Left kidney (tissue), 2 donors: ENCODE measurements around the gene METTL13. TPM values are rescaled to one million over a fixed set of nuclear protein-coding genes. Genes with fewer than 3 reads are reported as not detected.
"Not testable (repeated sequence)": the region's sequence is repeated elsewhere in the genome, so short reads cannot be mapped to it uniquely, and the experiment has no call there.

Experiments used
- DNase-seq: peaks from one replicate; pipeline ENCODE4 v3.0.0-alpha.2; 2013
- polyA plus RNA-seq: library from polyadenylated mRNA; unstranded; fragments of 120-200 nt; gene quantifications from one replicate; pipeline ENCODE4 v1.2.1, GENCODE V29; 2013; ENCODE audit not compliant: insufficient read length

METTL13 gene
- polyA plus RNA-seq, 1 donor: 35.3 TPM

- no peak for DNase-seq
Measured at GRCh38 chr1:171763764-171764163, 17.7 kb upstream of the METTL13 start.

GRCh38 chr1:171769171-171769570 is 12.3 kb upstream of the METTL13 start:
- no peak for DNase-seq

- no peak for DNase-seq
Measured at GRCh38 chr1:171769754-171770153, 11.7 kb upstream of the METTL13 start.

- DNase-seq: no peak
Measured at GRCh38 chr1:171772312-171772711, 9.1 kb upstream of the METTL13 start.

GRCh38 chr1:171780583-171781175 is 781 bp upstream of the METTL13 start:
- DNase-seq: no peak

- DNase-seq: no peak
Measured at GRCh38 chr1:171783816-171784530, 2.5 kb downstream of the METTL13 start.

DNA sequence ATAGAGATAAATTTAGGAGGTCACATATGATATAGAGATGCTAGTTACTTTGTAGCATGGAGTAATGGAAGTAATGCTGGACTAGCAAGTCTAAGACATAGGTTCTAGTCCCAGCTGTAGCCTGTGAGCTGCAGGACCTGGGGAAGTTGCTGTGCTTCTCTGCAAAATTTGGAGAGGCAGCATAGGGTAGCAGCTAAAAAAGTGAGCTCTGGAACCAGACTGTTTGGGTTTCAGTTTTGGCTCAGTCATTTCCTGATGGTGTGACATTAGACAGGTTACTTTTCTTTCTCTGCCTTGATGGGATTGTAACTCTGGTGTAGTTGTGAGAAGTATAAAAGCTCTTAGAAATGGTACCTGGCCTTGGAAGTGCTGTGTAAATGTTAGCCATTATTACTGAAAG is 3.3 kb downstream of the METTL13 start:
- DNase-seq: no peak

GRCh38 chr1:171785766-171786165 is 4.3 kb downstream of the METTL13 start:
- no peak for DNase-seq

GRCh38 chr1:171786534-171786933 is 5.1 kb downstream of the METTL13 start:
- DNase-seq: no peak

- no peak for DNase-seq
Measured at GRCh38 chr1:171787686-171788480, 6.4 kb downstream of the METTL13 start.

GRCh38 chr1:171788696-171789095 is 7.2 kb downstream of the METTL13 start:
- no peak for DNase-seq

DNA sequence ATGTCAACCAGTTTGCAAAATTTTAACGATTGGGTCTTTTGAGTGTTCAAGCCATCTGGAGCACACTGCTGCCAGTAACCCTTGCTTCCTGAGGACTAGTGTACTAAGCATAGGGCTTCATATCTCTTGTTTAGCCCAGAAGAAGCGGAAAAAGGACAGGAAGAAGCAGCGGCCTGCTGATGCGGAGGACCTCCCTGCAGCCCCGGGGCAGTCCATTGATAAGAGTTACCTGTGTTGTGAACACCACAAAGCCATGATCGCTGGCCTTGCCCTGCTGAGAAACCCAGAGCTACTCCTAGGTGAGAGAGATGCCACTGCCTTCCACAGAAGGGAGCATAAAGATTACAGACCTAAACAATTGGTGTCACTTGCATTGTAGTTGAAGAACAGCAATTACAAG is 8.9 kb downstream of the METTL13 start:
- DNase-seq: no peak

GRCh38 chr1:171792656-171793369 is 11.4 kb downstream of the METTL13 start:
- DNase-seq: no peak

- DNase-seq: no peak
Measured at GRCh38 chr1:171793636-171794035, 12.2 kb downstream of the METTL13 start.

DNA sequence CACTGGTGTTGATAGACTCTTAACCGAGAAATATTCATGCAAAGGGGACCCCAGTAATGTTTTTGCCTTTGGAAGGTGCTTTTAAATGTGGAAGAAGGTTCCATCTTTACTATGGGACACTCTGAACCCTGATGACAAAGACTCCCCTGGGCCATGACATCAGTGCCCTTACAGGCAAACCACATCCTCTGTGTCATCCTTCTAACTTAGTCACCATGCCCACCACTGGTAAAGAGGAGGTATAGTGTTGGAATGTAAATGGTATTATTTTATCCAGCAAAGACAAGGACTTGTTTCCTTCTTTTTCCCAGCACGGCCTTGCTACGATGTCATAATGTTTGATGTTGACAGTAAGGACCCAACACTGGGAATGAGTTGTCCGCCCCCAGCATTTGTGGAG is 12.6 kb downstream of the METTL13 start:
- no peak for DNase-seq

DNA sequence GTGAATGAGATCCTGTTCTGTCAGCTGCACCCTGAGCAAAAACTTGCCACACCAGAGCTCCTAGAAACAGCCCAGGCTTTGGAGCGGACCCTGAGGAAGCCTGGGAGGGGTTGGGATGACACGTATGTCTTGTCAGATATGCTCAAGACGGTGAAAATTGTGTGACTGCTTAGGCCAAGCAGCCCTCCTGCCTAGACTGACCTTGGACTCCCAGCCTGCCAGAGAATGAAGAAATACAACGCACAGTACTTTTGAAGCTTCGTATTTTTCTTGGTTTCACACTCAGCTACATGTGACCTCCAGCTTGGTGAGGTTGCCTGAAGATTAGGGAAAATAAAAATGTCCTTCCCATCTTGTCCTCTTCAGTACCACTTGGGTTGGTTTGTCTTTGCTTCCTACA is 15.1 kb downstream of the METTL13 start:
- no peak for DNase-seq

DNA sequence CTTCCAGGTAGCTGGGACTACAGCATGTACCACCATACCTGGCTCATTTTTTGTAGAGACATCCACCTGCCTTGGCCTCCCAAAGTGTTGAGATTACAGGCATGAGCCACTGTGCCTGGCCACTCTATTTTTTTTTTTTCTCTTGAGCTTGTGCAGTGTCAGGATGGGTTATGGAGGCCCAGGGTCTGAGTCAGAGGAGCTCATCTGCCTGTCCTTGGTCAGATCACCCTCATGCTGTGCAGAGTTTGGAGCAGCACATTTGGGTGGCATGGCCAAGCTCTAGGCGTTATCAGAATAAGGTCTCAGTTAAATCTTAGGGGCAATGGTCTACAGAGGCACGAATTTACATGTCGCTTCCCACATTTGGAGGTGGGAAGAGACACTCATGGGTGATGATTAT is 16.9 kb downstream of the METTL13 start:
- DNase-seq: no peak

- no peak for DNase-seq
Measured at GRCh38 chr1:171798765-171799164, 17.3 kb downstream of the METTL13 start.

- no peak for DNase-seq
Measured at GRCh38 chr1:171799166-171799565, 17.7 kb downstream of the METTL13 start.

GRCh38 chr1:171799698-171800097 is 18.2 kb downstream of the METTL13 start:
- DNase-seq: not testable (repeated sequence)

- no peak for DNase-seq
Measured at GRCh38 chr1:171800342-171800741, 18.9 kb downstream of the METTL13 start.

- no peak for DNase-seq
Measured at GRCh38 chr1:171800851-171801250, 19.4 kb downstream of the METTL13 start.

DNA sequence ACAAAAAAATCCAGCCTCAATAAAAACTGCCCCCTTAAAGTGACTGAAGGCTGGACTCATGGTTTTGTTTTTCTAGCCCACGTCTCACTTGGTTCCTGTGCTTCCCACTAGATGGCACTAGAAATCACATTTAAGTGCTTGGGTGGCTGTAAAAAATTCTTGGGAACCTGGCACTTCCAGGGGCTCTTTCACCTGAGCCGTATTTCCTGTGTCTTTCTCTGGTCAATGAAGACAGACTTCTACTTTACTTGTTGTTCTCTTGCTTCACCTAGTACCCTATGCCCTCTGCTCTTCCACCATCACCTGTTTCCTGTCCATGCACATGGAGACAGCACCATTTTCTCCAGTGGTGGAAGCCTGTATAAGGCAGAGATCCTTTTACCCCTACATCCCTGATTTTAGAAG is 20.0 kb downstream of the METTL13 start:
- DNase-seq: peak; percentile 65
